IMR-90 (cell line): ENCODE measurements around the gene BMP7. TPM values are rescaled to one million over a fixed set of nuclear protein-coding genes. Genes with fewer than 3 reads are reported as not detected.

ENCODE experiments used
- ATAC-seq: fragments of 200-7000 bp; cut with Tn5 transposase; 2 replicates; pipeline ENCODE4 v1.9.1; 2020; ENCODE audit warnings: low read depth, mild to moderate bottlenecking, moderate library complexity
- BruUV-seq: library from RNA; stranded (reverse); fragments of 400-500 nt; replicated peaks from 2 replicates; lab custom pipeline; 2021; lab: Mats Ljungman, UMichigan
- CTCF ChIA-PET: fragments of 300-600 bp; formaldehyde crosslinking; extraction: SDS; loops from one replicate; lab custom pipeline; 2021; ENCODE audit warnings: antibody characterized with exemption; lab: Yijun Ruan, JAX
- POLR2A ChIA-PET: fragments of 300-600 bp; sonication (Branson Sonifier 250); formaldehyde crosslinking; loops from one replicate; lab custom pipeline; 2022; ENCODE audit warnings: antibody characterized with exemption; ENCODE audit not compliant: unreplicated experiment; lab: Charles Lee
- DNase-seq: peaks from one replicate; pipeline ENCODE4 v3.0.0; 2013
- H2AFZ ChIP-seq: replicated peaks from 2 replicates; pipeline ENCODE3; 2013; ENCODE audit warnings: low read length, mild to moderate bottlenecking; ENCODE audit not compliant: poor library complexity
- H2AK5ac ChIP-seq: 2 replicates; pipeline ENCODE4 v1.6.1; 2013; ENCODE audit warnings: low read depth, low read length, inconsistent platforms
- H2AK9ac ChIP-seq: replicated peaks from 2 replicates; pipeline ENCODE3; 2013; ENCODE audit warnings: mild to moderate bottlenecking, low read depth, low read length, moderate library complexity; ENCODE audit not compliant: poor library complexity
- H2BK120ac ChIP-seq: 2 replicates; pipeline ENCODE4 v1.6.1; 2013; ENCODE audit warnings: low read depth, low read length, inconsistent platforms
- H2BK15ac ChIP-seq: 3 replicates; pipeline ENCODE4 v1.6.1; 2013; ENCODE audit warnings: low read depth, low read length, inconsistent platforms
- H2BK20ac ChIP-seq: 2 replicates; pipeline ENCODE4 v1.6.1; 2013; ENCODE audit warnings: low read depth, mild to moderate bottlenecking, inconsistent platforms, low read length, moderate library complexity
- H2BK5ac ChIP-seq: 2 replicates; pipeline ENCODE4 v1.6.1; 2013; ENCODE audit warnings: mild to moderate bottlenecking, low read depth, low read length, inconsistent platforms; ENCODE audit not compliant: poor library complexity, severe bottlenecking
- H3K14ac ChIP-seq: replicated peaks from 2 replicates; pipeline ENCODE4 v1.6.1; 2013; ENCODE audit warnings: low read depth, low read length, inconsistent platforms
- H3K18ac ChIP-seq: 2 replicates; pipeline ENCODE4 v1.6.1; 2013; ENCODE audit warnings: low read depth, low read length, control low read depth
- H3K23ac ChIP-seq: 2 replicates; pipeline ENCODE4 v1.6.1; 2013; ENCODE audit warnings: low read depth, low read length, inconsistent platforms
- H3K27ac ChIP-seq: 2 replicates; pipeline ENCODE4 v1.5.1; 2013; ENCODE audit warnings: mild to moderate bottlenecking, control low read depth, low read length; ENCODE audit not compliant: insufficient read depth
- H3K27me3 ChIP-seq: 2 replicates; pipeline ENCODE4 v1.6.1; 2013; ENCODE audit warnings: low read length; ENCODE audit not compliant: control insufficient read depth, insufficient read depth
- H3K36me3 ChIP-seq: 2 replicates; pipeline ENCODE4 v1.6.1; 2013; ENCODE audit warnings: low read length, mixed read lengths; ENCODE audit not compliant: control insufficient read depth, insufficient read depth
- H3K4ac ChIP-seq: 2 replicates; pipeline ENCODE4 v1.6.1; 2013; ENCODE audit warnings: low read depth, low read length, inconsistent platforms
- H3K4me1 ChIP-seq: 2 replicates; pipeline ENCODE4 v1.6.1; 2013; ENCODE audit warnings: low read length, mixed read lengths; ENCODE audit not compliant: control insufficient read depth, insufficient read depth
- H3K4me2 ChIP-seq: 2 replicates; pipeline ENCODE4 v1.6.1; 2013; ENCODE audit warnings: low read depth, mild to moderate bottlenecking, control low read depth, low read length, moderate library complexity
- H3K4me3 ChIP-seq: 2 replicates; pipeline ENCODE4 v1.5.1; 2013; ENCODE audit warnings: low read depth, mild to moderate bottlenecking, control low read depth, low read length, moderate library complexity; ENCODE audit not compliant: insufficient read depth
- H3K56ac ChIP-seq: 2 replicates; pipeline ENCODE4 v1.6.1; 2013; ENCODE audit warnings: low read length, inconsistent platforms; ENCODE audit not compliant: insufficient read depth; ENCODE audit errors: extremely low read depth
- H3K79me1 ChIP-seq, 2 experiments: 2 replicates each; pipeline ENCODE4 v1.6.1; 2013; ENCODE audit warnings: low read length in 2 of 2, inconsistent platforms in 1 of 2, low read depth in 1 of 2
- H3K9ac ChIP-seq: 2 replicates; pipeline ENCODE4 v1.6.1; 2013; ENCODE audit warnings: low read depth, low read length, control low read depth
- H3K9me1 ChIP-seq: 2 replicates; pipeline ENCODE4 v1.6.1; 2013; ENCODE audit warnings: low read length, inconsistent platforms; ENCODE audit not compliant: insufficient read depth
- H3K9me3 ChIP-seq: 2 replicates; pipeline ENCODE4 v1.6.1; 2013; ENCODE audit warnings: low read length; ENCODE audit not compliant: control insufficient read depth, insufficient read depth
- H4K20me1 ChIP-seq: 2 replicates; pipeline ENCODE4 v1.6.1; 2013; ENCODE audit warnings: low read length, inconsistent platforms; ENCODE audit not compliant: insufficient read depth
- H4K5ac ChIP-seq: 2 replicates; pipeline ENCODE4 v1.6.1; 2013; ENCODE audit warnings: mild to moderate bottlenecking, low read depth, low read length, control low read depth
- H4K8ac ChIP-seq, 2 experiments: 2 replicates each; pipeline ENCODE4 v1.6.1; 2013; ENCODE audit warnings: low read depth in 2 of 2, low read length in 2 of 2, control low read depth in 1 of 2, inconsistent platforms in 1 of 2
- H4K91ac ChIP-seq: 2 replicates; pipeline ENCODE4 v1.6.1; 2013; ENCODE audit warnings: low read depth, low read length, inconsistent platforms; ENCODE audit not compliant: insufficient read depth
- BHLHE40 ChIP-seq: fragments of 150-350 bp; IDR thresholded peaks from 2 replicates; pipeline ENCODE4 v1.6.1; 2016; ENCODE audit warnings: mild to moderate bottlenecking, low read depth, low read length
- CEBPB ChIP-seq: IDR thresholded peaks from 2 replicates; pipeline ENCODE4 v1.6.1; 2012; ENCODE audit warnings: low read depth, low read length, improper control_type of control experiment
- FOS ChIP-seq: fragments of 150-350 bp; IDR thresholded peaks from 2 replicates; pipeline ENCODE4 v1.6.1; 2016; ENCODE audit warnings: low read depth, low read length
- MAFK ChIP-seq: IDR thresholded peaks from 2 replicates; pipeline ENCODE4 v1.6.1; 2012; ENCODE audit warnings: low read depth, low read length, improper control_type of control experiment
- MAZ ChIP-seq: IDR thresholded peaks from 2 replicates; pipeline ENCODE4 v1.6.1; 2012; ENCODE audit warnings: low read depth, mild to moderate bottlenecking, low read length, improper control_type of control experiment, moderate library complexity, borderline replicate concordance
- MXI1 ChIP-seq: IDR thresholded peaks from 2 replicates; pipeline ENCODE4 v1.6.1; 2012; ENCODE audit warnings: low read depth, mild to moderate bottlenecking, low read length, moderate library complexity, borderline replicate concordance
- NFE2L2 ChIP-seq: fragments of 150-350 bp; IDR thresholded peaks from 2 replicates; pipeline ENCODE4 v1.6.1; 2016; ENCODE audit warnings: low read depth, mild to moderate bottlenecking, low read length
- POLR2A ChIP-seq: IDR thresholded peaks from 2 replicates; pipeline ENCODE4 v1.6.1; 2012; ENCODE audit warnings: mild to moderate bottlenecking, low read depth, low read length
- RCOR1 ChIP-seq: IDR thresholded peaks from 2 replicates; pipeline ENCODE4 v1.6.1; 2012; ENCODE audit warnings: mild to moderate bottlenecking, low read length, improper control_type of control experiment; ENCODE audit not compliant: insufficient replicate concordance
- RFX5 ChIP-seq: IDR thresholded peaks from 2 replicates; pipeline ENCODE4 v1.8.0; 2012; ENCODE audit warnings: low read depth, mild to moderate bottlenecking, low read length, moderate library complexity
- WGBS, 2 experiments: methylation state at CpG; one replicate each; pipeline versions ENCODE4 v1.1.5 to v1.1.7; 2013; ENCODE audit warnings: missing lambda C conversion rate in 2 of 2; ENCODE audit not compliant: insufficient read length in 1 of 2; ENCODE audit errors: extremely low coverage in 2 of 2; 5-methylcytosine and 5-hydroxymethylcytosine counted together
- dilution Hi-C: fragments of 300-500 bp; cut with HindIII; formaldehyde crosslinking; loops from one replicate; pipeline ENCODE4 v1.14.3; 2018; ENCODE audit warnings: low sequenced_read_pairs; ENCODE audit not compliant: unreplicated experiment
- in situ Hi-C: fragments of 300-500 bp; cut with MboI; formaldehyde crosslinking; loops from 3 replicates; pipeline ENCODE4 v1.14.3; 2019; ENCODE audit warnings: low sequenced_read_pairs, inconsistent platforms, mixed read lengths
- intact Hi-C: fragments of 100-400 bp; cut with micrococcal nuclease; formaldehyde crosslinking; loops from 2 replicates; pipeline ENCODE4 v1.10.0; 2022
- polyA plus RNA-seq, 3 experiments: library from polyadenylated mRNA; depleted of rRNA; stranded (reverse); fragments of >200 nt; gene quantifications; 2 replicates each; pipeline ENCODE4 v1.2.3, GENCODE V29; 2012; ENCODE audit warnings: low replicate concordance in 1 of 3
- total RNA-seq: library from RNA; depleted of rRNA; stranded (reverse); fragments of >200 nt; gene quantifications from 2 replicates; pipeline ENCODE4 v1.2.3, GENCODE V29; 2012
- TF ChIP-seq, protein P1 (sequence below): fragments of 150-350 bp; IDR thresholded peaks from 2 replicates; pipeline ENCODE4 v1.6.1; 2017; ENCODE audit warnings: mild to moderate bottlenecking, antibody characterized with exemption, low read length, low read depth
- TF ChIP-seq, protein P2 (sequence below): fragments of 150-350 bp; IDR thresholded peaks from 2 replicates; pipeline ENCODE4 v1.6.1; 2016; ENCODE audit warnings: low read depth, mild to moderate bottlenecking, low read length, moderate library complexity, borderline replicate concordance

The BMP7 gene
- total and polyA plus RNA-seq, 2 of the 4 experiments (the other 2 are of a cell fraction): not detected

DNA sequence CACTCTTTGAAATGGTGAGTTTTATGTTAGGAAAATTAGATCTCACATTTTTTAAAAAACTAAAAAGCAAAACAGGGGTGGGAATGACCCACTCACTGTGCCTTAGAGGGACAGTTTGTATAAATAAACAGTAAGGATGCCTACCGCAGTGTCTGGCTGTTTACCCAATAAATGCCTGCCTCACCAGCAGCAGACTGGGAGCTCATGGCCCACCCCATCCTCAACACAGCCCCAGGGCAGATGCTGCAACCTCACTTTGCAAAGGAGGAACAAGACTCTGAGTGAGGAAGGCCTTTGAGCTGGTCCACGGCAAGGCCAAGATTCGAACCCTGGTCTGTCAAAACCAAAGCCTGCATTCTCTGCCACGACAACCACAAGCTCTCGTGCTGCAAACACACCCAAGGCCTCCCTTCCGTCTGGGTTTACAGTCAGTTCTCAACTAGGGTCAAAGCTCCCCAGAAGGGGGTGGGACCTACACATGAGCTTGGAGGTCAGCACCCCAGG lies 77.8 kb downstream of the BMP7 start:
- Histone ChIP-seq H3K9me1 (no peaks in the 10 kb centered on the region), H3K23ac (no peak overlapping the region), H3K27me3 (no peaks in the 10 kb centered on the region), H3K56ac (no peak overlapping the region), H3K27ac (no peak overlapping the region), H3K4ac (no peak overlapping the region), H4K5ac (no peak overlapping the region), H3K4me3 (no peak overlapping the region), H2AK5ac (no peak overlapping the region), H2AK9ac (no peak overlapping the region), H2BK15ac (no peak overlapping the region), H2BK20ac (no peak overlapping the region), H4K91ac (no peak overlapping the region), H3K9me3 (peaks cover 7% of the 10 kb centered on the region), H4K8ac (no peak overlapping the region), H3K9ac (no peak overlapping the region), H3K4me2 (no peak overlapping the region), H3K4me1 (no peaks in the 10 kb centered on the region), H3K14ac (no peak overlapping the region), H4K20me1 (no peaks in the 10 kb centered on the region), H2AFZ (no peak overlapping the region), H2BK120ac (no peak overlapping the region), H3K36me3 (no peaks in the 10 kb centered on the region), H3K79me1 (no peaks in the 10 kb centered on the region), H3K18ac (no peak overlapping the region), H2BK5ac (no peak overlapping the region)
- intact Hi-C loops: no loop called here
- TF ChIP-seq RFX5 (no peak), NFE2L2 (no peak), BHLHE40 (no peak), MAFK (no peak), MAZ (no peak), RCOR1 (no peak), FOS (no peak), CEBPB (no peak), MXI1 (no peak), POLR2A (no peak)
- TF ChIP-seq, protein P1, sequence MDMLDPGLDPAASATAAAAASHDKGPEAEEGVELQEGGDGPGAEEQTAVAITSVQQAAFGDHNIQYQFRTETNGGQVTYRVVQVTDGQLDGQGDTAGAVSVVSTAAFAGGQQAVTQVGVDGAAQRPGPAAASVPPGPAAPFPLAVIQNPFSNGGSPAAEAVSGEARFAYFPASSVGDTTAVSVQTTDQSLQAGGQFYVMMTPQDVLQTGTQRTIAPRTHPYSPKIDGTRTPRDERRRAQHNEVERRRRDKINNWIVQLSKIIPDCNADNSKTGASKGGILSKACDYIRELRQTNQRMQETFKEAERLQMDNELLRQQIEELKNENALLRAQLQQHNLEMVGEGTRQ: no peak
- TF ChIP-seq, protein P2, sequence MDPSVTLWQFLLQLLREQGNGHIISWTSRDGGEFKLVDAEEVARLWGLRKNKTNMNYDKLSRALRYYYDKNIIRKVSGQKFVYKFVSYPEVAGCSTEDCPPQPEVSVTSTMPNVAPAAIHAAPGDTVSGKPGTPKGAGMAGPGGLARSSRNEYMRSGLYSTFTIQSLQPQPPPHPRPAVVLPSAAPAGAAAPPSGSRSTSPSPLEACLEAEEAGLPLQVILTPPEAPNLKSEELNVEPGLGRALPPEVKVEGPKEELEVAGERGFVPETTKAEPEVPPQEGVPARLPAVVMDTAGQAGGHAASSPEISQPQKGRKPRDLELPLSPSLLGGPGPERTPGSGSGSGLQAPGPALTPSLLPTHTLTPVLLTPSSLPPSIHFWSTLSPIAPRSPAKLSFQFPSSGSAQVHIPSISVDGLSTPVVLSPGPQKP: no peak
- in situ Hi-C loops: no loop called here
- no peak for ATAC-seq
- CTCF ChIA-PET: no interaction called here
- DNase-seq: no peak
- dilution Hi-C loops: no loop called here
- WGBS, 2 experiments: no CpG with 5 or more reads among the region's 6 CpGs
- POLR2A ChIA-PET: no interaction called here
- no TSS peak for BruUV-seq
